Gastrocnemius medialis (tissue), 4 donors: ENCODE results near the gene SIK3.

Experiments used
- CTCF ChIP-seq, 5 experiments: fragments of 450-650 bp in 3 of 5; fragments of 200-600 bp in 2 of 5; sonication (generic) in 2 of 5; IDR thresholded peaks in 4 of 5; conservative IDR thresholded peaks in 1 of 5; 1 replicate in 4 of 5; 2 replicates in 1 of 5; pipeline ENCODE4 v1.5.1; 2016 to 2019; ENCODE audit warnings: antibody characterized with exemption in 5 of 5, mild to moderate bottlenecking in 3 of 5, moderate library complexity in 3 of 5
- POLR2A ChIP-seq, 2 donors: fragments of 450-650 bp; IDR thresholded peaks; one replicate each; pipeline ENCODE4 v1.6.1; 2017; ENCODE audit warnings: antibody characterized with exemption in 2 of 2, mild to moderate bottlenecking in 2 of 2, moderate library complexity in 2 of 2

DNA sequence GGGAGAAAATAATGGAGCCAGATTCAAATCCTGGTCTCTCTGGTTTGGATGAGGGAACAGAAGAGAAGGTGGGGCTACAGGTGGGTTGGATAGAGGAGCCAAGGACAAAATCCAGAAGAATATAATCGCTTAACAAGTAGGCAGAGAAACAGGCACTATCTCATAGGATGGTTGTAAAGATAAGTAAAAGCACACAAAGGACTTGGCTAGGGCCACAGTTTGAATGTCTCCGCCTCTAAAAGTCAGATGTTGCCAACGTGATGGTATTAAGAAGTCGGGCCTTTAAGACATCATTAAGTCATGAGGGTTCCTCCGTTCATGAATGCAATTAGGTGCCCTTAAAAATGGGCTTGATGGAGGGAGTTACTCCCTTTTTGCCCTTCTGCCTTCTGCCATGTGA lies 42.8 kb downstream of the SIK3 start:
- TF ChIP-seq POLR2A (IDR thresholded peaks at IDR 0.05): no peak
- TF ChIP-seq CTCF (IDR thresholded peaks at IDR 0.05 in 4 of 5, conservative IDR thresholded peaks at IDR 0.05 in 1 of 5): no peak
